Mammary epithelial cell (primary cell): ENCODE results near the gene NCLN.

Experiments
- CTCF ChIP-seq, 2 donors: IDR thresholded peaks in 1 of 2; conservative IDR thresholded peaks in 1 of 2; 2 replicates each; pipeline ENCODE4 v1.5.1; 2011 to 2012; ENCODE audit warnings: inconsistent platforms in 2 of 2, low read length in 2 of 2, mild to moderate bottlenecking in 2 of 2, control low read depth in 1 of 2, low read depth in 1 of 2; ENCODE audit not compliant: insufficient read depth in 1 of 2; ENCODE audit errors: extremely low read depth in 1 of 2
- EZH2 ChIP-seq: IDR thresholded peaks from 2 replicates; pipeline ENCODE4 v1.6.1; 2012; ENCODE audit warnings: low read length, inconsistent platforms, borderline replicate concordance

- TF ChIP-seq CTCF (conservative IDR thresholded peaks at IDR 0.05 in 1 of 2, IDR thresholded peaks at IDR 0.05 in 1 of 2; ENCODE audit: extremely low read depth in 1 of 2, insufficient read depth in 1 of 2, low read depth in 1 of 2, low read length in 2 of 2) (no peak), EZH2 (no peak)
These were observed 45.6 kb downstream of the NCLN start for GRCh38 chr19:3231288-3231687.
